AG10803 (cell line): ENCODE results near the gene ELMO3.

Experiments
- DNase-seq: peaks from one replicate; pipeline ENCODE4 v3.0.0; 2010; ENCODE audit warnings: low read depth
- H3K4me3 ChIP-seq: 2 replicates; pipeline ENCODE4 v1.5.1; 2011; ENCODE audit warnings: mild to moderate bottlenecking, low read length, control low read depth
- CTCF ChIP-seq: conservative IDR thresholded peaks from 2 replicates; pipeline ENCODE4 v1.5.1; 2011; ENCODE audit warnings: mild to moderate bottlenecking, low read length, control low read depth, inconsistent platforms

Gene ELMO3

GRCh38 chr16:67248073-67248400 is 49.1 kb downstream of the ELMO3 start:
- no peak for TF ChIP-seq CTCF
- peak overlapping the region; percentile 65 for H3K4me3 ChIP-seq
- DNase-seq, result no peak

GRCh38 chr16:67248401-67249177 is 49.7 kb downstream of the ELMO3 start, which contains the start of gene SLC9A5:
TSS of gene SLC9A5 (plus strand) at chr16:67248979. CDS start at chr16:67249015, 36 bp downstream.
- H3K4me3 ChIP-seq, result peak within 1 kb of the TSS; percentile 65
- DNase-seq, result no peak
- no peak; the same call in 1 of the 2 replicates for TF ChIP-seq CTCF

- no peak for DNase-seq
- H3K4me3 ChIP-seq, result peak overlapping the region; percentile 65
- TF ChIP-seq CTCF, result no peak
These were observed 50.5 kb downstream of the ELMO3 start for GRCh38 chr16:67249178-67250044.

GRCh38 chr16:67250045-67250327 is 51.1 kb downstream of the ELMO3 start:
- H3K4me3 ChIP-seq, result peak overlapping the region; percentile 65; the same call in 1 of the 2 replicates
- no peak for DNase-seq
- no peak for TF ChIP-seq CTCF

GRCh38 chr16:67252609-67253497 is 53.9 kb downstream of the ELMO3 start:
- TF ChIP-seq CTCF, result no peak
- no peak overlapping the region for H3K4me3 ChIP-seq
- DNase-seq, result no peak
